Lung (tissue), 12 donors: ENCODE measurements around the gene SEC14L6. TPM values are rescaled to one million over a fixed set of nuclear protein-coding genes. Genes with fewer than 3 reads are reported as not detected.

Source experiments
- ATAC-seq: fragments of 200-7000 bp; cut with Tn5 transposase; one replicate; pipeline ENCODE4 v1.9.1; 2020; ENCODE audit warnings: moderate number of reproducible peaks; ENCODE audit not compliant: insufficient read depth, low FRiP score
- DNase-seq, 3 donors: peaks; one replicate each; pipeline ENCODE4 v3.0.0-alpha.2; 2013 to 2017
- H3K27ac ChIP-seq, 2 donors: one replicate each; pipeline ENCODE4 v1.5.1; 2013; ENCODE audit warnings: mild to moderate bottlenecking in 2 of 2, moderate library complexity in 2 of 2, control low read depth in 1 of 2, inconsistent platforms in 1 of 2, low read depth in 1 of 2, low read length in 1 of 2
- H3K27me3 ChIP-seq, 3 donors: one replicate each; pipeline ENCODE4 v1.5.1; 2013; ENCODE audit warnings: low read length in 2 of 3; ENCODE audit not compliant: control insufficient read depth in 3 of 3, insufficient read depth in 3 of 3
- H3K36me3 ChIP-seq, 4 donors: one replicate each; pipeline ENCODE4 v1.5.1; 2013; ENCODE audit warnings: low read length in 4 of 4, mild to moderate bottlenecking in 1 of 4, moderate library complexity in 1 of 4; ENCODE audit not compliant: control insufficient read depth in 4 of 4, insufficient read depth in 4 of 4
- H3K4me1 ChIP-seq, 5 donors: one replicate each; pipeline ENCODE4 v1.5.1; 2013; ENCODE audit warnings: low read length in 5 of 5, mild to moderate bottlenecking in 2 of 5, moderate library complexity in 1 of 5; ENCODE audit not compliant: control insufficient read depth in 5 of 5, insufficient read depth in 5 of 5
- H3K4me3 ChIP-seq: one replicate; pipeline ENCODE4 v1.5.1; 2013; ENCODE audit warnings: mild to moderate bottlenecking, control low read depth, moderate library complexity
- H3K9ac ChIP-seq, 2 donors: one replicate each; pipeline ENCODE4 v1.5.1; 2013; ENCODE audit warnings: low read length in 2 of 2, control low read depth in 1 of 2; ENCODE audit not compliant: insufficient read depth in 1 of 2
- H3K9me3 ChIP-seq, 4 donors: one replicate each; pipeline ENCODE4 v1.5.1; 2013; ENCODE audit warnings: low read length in 3 of 4, mild to moderate bottlenecking in 1 of 4, moderate library complexity in 1 of 4; ENCODE audit not compliant: control insufficient read depth in 4 of 4, insufficient read depth in 3 of 4
- WGBS, 2 donors: extraction: QIAGEN DNeasy Blood & Tissue Kit; methylation state at CpG; one replicate each; pipeline ENCODE4 v1.1.7; 2013; 5-methylcytosine and 5-hydroxymethylcytosine counted together
- polyA plus RNA-seq, 2 donors: library from polyadenylated mRNA; stranded (reverse); fragments of 200-250 nt; gene quantifications; one replicate each; pipeline ENCODE4 v1.2.1, GENCODE V29; 2013
- total RNA-seq, 2 donors: library from RNA; depleted of rRNA in 1 of 2; stranded (reverse); fragments of >200 nt in 1 of 2; gene quantifications; one replicate each; pipeline ENCODE4 v1.2.1, GENCODE V29; 2014 to 2021
- TF ChIP-seq, protein P1 (sequence below): IDR thresholded peaks from 2 replicates; pipeline ENCODE4 v1.5.1; 2012; ENCODE audit warnings: mild to moderate bottlenecking; ENCODE audit errors: control extremely low read depth, extremely low read depth
- donor health status: control.
- donor health status: control.
- donor health status: Bipolar disorder and iron deficiency.
- donor health status: healthy.
- donor health status: DM: yes; HTN: yes; CAD: no.

Gene SEC14L6
- total and polyA plus RNA-seq, 4 donors, result 0.61 to 12.4 (median 3.6) TPM

DNA sequence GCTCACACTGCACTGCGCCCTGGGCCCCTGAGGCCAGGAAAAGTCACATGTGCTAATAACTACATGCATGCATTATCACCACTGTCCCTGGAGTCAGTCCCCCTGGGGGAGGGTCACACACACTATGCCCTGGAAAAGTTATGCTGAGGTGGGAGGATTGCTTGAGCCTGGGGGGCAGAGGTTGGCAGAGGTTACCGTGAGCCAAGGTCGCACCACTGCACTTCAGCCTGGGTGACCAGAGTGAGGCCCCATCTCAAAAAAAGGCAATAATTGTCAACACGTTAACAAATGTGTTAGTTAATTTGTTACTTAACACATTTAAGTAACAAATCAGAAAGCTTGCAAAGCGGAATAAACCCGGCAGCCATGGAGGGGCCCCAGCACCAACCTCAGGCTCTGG lies 13.3 kb upstream of the SEC14L6 start:
- Histone ChIP-seq H3K27me3 (no peaks in the 10 kb centered on the region), H3K9me3 (no peaks in the 10 kb centered on the region), H3K36me3 (no peaks in the 10 kb centered on the region), H3K4me1 (no peaks in the 10 kb centered on the region), H3K9ac (no peak overlapping the region), H3K27ac (no peak overlapping the region), H3K4me3 (no peak overlapping the region)
- TF ChIP-seq, protein P1, sequence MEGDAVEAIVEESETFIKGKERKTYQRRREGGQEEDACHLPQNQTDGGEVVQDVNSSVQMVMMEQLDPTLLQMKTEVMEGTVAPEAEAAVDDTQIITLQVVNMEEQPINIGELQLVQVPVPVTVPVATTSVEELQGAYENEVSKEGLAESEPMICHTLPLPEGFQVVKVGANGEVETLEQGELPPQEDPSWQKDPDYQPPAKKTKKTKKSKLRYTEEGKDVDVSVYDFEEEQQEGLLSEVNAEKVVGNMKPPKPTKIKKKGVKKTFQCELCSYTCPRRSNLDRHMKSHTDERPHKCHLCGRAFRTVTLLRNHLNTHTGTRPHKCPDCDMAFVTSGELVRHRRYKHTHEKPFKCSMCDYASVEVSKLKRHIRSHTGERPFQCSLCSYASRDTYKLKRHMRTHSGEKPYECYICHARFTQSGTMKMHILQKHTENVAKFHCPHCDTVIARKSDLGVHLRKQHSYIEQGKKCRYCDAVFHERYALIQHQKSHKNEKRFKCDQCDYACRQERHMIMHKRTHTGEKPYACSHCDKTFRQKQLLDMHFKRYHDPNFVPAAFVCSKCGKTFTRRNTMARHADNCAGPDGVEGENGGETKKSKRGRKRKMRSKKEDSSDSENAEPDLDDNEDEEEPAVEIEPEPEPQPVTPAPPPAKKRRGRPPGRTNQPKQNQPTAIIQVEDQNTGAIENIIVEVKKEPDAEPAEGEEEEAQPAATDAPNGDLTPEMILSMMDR, result no peak
- ATAC-seq, result no peak
- 87 to 90% methylated on average over 6 of the region's 6 CpGs for WGBS, 2 donors
- no peak for DNase-seq

DNA sequence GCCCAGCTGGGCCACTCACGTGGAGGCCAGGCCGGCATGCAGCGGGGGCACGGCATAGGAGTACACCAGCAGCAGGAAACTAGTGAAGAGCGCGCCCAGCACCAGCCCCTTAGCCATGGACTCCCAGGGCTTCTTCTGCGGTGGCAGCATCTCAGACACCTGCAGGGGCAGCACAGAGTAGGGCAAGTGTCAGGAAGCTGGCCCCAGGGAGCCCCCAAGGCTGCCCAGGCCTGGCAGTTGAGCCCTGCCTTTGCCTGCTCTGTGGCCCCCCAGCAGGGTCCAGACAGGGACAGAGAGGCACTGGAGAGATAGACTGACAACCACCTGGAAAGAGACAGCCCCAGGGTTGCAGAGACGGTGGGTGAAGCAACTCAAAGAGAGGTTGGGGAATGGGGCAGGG lies 10.7 kb upstream of the SEC14L6 start:
- Histone ChIP-seq H3K27me3 (no peaks in the 10 kb centered on the region), H3K9ac (no peak overlapping the region), H3K4me3 (no peak overlapping the region), H3K9me3 (no peaks in the 10 kb centered on the region), H3K36me3 (no peaks in the 10 kb centered on the region), H3K27ac (no peak overlapping the region), H3K4me1 (no peaks in the 10 kb centered on the region)
- ATAC-seq, result no peak
- TF ChIP-seq, protein P1, result no peak
- WGBS, 2 donors, result 82 to 83% methylated on average over 8 of the region's 8 CpGs
- no peak for DNase-seq

DNA sequence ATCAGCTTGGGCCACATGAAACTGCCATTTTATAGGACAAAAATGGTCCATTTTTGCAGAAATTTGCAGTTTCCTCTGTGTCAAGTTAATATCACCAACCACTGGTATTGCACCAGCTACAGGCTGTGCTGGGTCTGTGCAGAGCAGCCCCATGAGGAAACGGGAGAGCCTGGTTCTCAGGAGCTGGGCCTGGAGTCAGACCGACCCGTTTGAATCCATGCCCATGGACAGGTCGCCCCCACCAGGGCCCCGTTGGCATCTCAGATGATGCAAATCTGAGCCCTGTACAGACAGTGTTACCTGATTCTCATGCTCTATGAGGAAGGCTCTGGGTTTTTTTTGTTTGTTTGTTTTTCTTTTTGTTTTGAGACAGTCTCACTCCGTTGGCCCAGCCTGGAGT lies 9.8 kb upstream of the SEC14L6 start:
- ATAC-seq (no peak), DNase-seq (no peak)
- H3K9me3 ChIP-seq, result no peaks in the 10 kb centered on the region

More for the DNA sequence above, 9.8 kb upstream of the SEC14L6 start:
- Histone ChIP-seq H3K27ac (no peak overlapping the region), H3K36me3 (no peaks in the 10 kb centered on the region), H3K4me3 (no peak overlapping the region), H3K27me3 (no peaks in the 10 kb centered on the region), H3K4me1 (no peaks in the 10 kb centered on the region), H3K9ac (no peak overlapping the region)
- WGBS, 2 donors, result 61 to 84% methylated on average over 6 of the region's 6 CpGs
- TF ChIP-seq, protein P1, result no peak
